Measurements from ENCODE around the gene ARMC8.

DNA sequence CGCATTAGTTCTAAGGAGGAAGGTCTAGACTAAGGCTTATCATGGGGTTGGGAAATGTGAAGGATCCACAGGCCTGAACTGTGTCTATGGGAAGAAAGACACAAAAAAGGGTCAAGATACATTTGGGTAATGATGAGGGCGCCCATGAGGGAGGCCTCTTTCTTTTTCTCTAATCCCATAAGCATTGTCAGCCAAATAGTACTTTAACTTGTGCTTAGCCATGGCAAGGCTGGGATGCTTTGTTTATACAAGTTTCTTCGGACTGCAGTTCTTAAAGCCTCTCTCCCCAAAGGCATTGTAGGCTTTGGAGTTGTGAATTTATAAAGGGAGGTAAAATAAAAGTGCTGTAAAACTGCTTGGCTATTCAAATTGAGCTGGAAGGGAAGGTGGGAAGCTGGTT, 23.4 kb downstream of the ARMC8 start:
- TF ChIP-seq RARB (CRISPR knock-in tag; IDR thresholded peaks at IDR 0.05) (no peak), ISL1 (CRISPR knock-in tag; IDR thresholded peaks at IDR 0.05) (no peak), SNAI2 (CRISPR knock-in tag; IDR thresholded peaks at IDR 0.05) (no peak), ARNTL (CRISPR knock-in tag; IDR thresholded peaks at IDR 0.05; ENCODE audit: borderline replicate concordance, low read depth) (no peak), ZNF70 (CRISPR knock-in tag; IDR thresholded peaks at IDR 0.05) (no peak), CSDC2 (CRISPR knock-in tag; IDR thresholded peaks at IDR 0.05) (no peak), TOX (CRISPR knock-in tag; IDR thresholded peaks at IDR 0.05; ENCODE audit: borderline replicate concordance) (no peak)
- TF ChIP-seq, protein P1, sequence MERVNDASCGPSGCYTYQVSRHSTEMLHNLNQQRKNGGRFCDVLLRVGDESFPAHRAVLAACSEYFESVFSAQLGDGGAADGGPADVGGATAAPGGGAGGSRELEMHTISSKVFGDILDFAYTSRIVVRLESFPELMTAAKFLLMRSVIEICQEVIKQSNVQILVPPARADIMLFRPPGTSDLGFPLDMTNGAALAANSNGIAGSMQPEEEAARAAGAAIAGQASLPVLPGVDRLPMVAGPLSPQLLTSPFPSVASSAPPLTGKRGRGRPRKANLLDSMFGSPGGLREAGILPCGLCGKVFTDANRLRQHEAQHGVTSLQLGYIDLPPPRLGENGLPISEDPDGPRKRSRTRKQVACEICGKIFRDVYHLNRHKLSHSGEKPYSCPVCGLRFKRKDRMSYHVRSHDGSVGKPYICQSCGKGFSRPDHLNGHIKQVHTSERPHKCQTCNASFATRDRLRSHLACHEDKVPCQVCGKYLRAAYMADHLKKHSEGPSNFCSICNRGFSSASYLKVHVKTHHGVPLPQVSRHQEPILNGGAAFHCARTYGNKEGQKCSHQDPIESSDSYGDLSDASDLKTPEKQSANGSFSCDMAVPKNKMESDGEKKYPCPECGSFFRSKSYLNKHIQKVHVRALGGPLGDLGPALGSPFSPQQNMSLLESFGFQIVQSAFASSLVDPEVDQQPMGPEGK (CRISPR knock-in tag; IDR thresholded peaks at IDR 0.05; ENCODE audit: borderline replicate concordance): no peak
- TF ChIP-seq, protein P2, sequence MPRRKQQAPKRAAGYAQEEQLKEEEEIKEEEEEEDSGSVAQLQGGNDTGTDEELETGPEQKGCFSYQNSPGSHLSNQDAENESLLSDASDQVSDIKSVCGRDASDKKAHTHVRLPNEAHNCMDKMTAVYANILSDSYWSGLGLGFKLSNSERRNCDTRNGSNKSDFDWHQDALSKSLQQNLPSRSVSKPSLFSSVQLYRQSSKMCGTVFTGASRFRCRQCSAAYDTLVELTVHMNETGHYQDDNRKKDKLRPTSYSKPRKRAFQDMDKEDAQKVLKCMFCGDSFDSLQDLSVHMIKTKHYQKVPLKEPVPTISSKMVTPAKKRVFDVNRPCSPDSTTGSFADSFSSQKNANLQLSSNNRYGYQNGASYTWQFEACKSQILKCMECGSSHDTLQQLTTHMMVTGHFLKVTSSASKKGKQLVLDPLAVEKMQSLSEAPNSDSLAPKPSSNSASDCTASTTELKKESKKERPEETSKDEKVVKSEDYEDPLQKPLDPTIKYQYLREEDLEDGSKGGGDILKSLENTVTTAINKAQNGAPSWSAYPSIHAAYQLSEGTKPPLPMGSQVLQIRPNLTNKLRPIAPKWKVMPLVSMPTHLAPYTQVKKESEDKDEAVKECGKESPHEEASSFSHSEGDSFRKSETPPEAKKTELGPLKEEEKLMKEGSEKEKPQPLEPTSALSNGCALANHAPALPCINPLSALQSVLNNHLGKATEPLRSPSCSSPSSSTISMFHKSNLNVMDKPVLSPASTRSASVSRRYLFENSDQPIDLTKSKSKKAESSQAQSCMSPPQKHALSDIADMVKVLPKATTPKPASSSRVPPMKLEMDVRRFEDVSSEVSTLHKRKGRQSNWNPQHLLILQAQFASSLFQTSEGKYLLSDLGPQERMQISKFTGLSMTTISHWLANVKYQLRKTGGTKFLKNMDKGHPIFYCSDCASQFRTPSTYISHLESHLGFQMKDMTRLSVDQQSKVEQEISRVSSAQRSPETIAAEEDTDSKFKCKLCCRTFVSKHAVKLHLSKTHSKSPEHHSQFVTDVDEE (CRISPR knock-in tag; IDR thresholded peaks at IDR 0.05): no peak
